ENCODE measurements around the gene FIGN. TPM values are rescaled to one million over a fixed set of nuclear protein-coding genes. Genes with fewer than 3 reads are reported as not detected.

The FIGN gene
- total and polyA plus RNA-seq, 2 donors (not counting 1 experiment from before 2014, with no cell fraction given), result not detected

GRCh38 chr2:163656622-163657280 is 79.1 kb downstream of the FIGN start:
- no peak overlapping the region for H3K4me3 ChIP-seq (ENCODE audit: control extremely low read depth in 1 of 5, extremely low read depth in 1 of 5, insufficient read depth in 1 of 5, low read depth in 2 of 5, low read length in 4 of 5)
- DNase-seq (no peak), ATAC-seq (ENCODE audit: low read depth) (no peak)
- ChIA-PET POLR2A (no interaction called here), CTCF (no interaction called here)
- no peaks in the 10 kb centered on the region for H3K4me1 ChIP-seq (ENCODE audit: control insufficient read depth in 2 of 2, insufficient read depth in 2 of 2, low read length in 2 of 2)
- H3K36me3 ChIP-seq (replicated peaks in 1 of 2; ENCODE audit: control extremely low read depth in 1 of 2, control insufficient read depth in 1 of 2, extremely low read depth in 1 of 2, insufficient read depth in 2 of 2, low read length in 1 of 2), result no peaks in the 10 kb centered on the region
- H3K9ac ChIP-seq (ENCODE audit: low read length), result no peak overlapping the region
- WGBS (ENCODE audit: insufficient coverage), result no CpG with 5 or more reads among the region's 2 CpGs
- H3K9me3 Mint-ChIP-seq (ENCODE audit: insufficient read depth), result no peaks in the 10 kb centered on the region
- intact Hi-C loops (cut with micrococcal nuclease), result no loop called here
- no peaks in the 10 kb centered on the region for H3K9me3 ChIP-seq (ENCODE audit: control extremely low read depth in 1 of 3, control insufficient read depth in 2 of 3, insufficient read depth in 1 of 3, low read length in 2 of 3)
- no peaks in the 10 kb centered on the region for H3K27me3 ChIP-seq (replicated peaks in 1 of 4; ENCODE audit: control extremely low read depth in 1 of 4, control insufficient read depth in 3 of 4, insufficient read depth in 4 of 4, low read length in 3 of 4)
- no peak overlapping the region for H2AFZ ChIP-seq (ENCODE audit: insufficient read depth, low read depth, low read length, poor library complexity, severe bottlenecking)
- H3K4me3 Mint-ChIP-seq, result no peak overlapping the region
- H3K27me3 Mint-ChIP-seq, result peaks cover 3% of the 10 kb centered on the region
- no peak for TF ChIP-seq EZH2 (IDR thresholded peaks at IDR 0.05; ENCODE audit: borderline replicate concordance, insufficient read depth, low read depth, low read length, poor library complexity, severe bottlenecking)
- no peak for TF ChIP-seq CTCF (IDR thresholded peaks at IDR 0.05)
- no peaks in the 10 kb centered on the region for H4K20me1 ChIP-seq (ENCODE audit: control insufficient read depth, insufficient read depth, low read length, poor library complexity, severe bottlenecking)
- H3K79me2 ChIP-seq (ENCODE audit: control insufficient read depth, insufficient read depth, low read length), result no peaks in the 10 kb centered on the region
- no peak overlapping the region for H3K27ac ChIP-seq (ENCODE audit: low read length in 2 of 2)
- no peak overlapping the region for H3K27ac Mint-ChIP-seq
- no peak overlapping the region for H3K4me2 ChIP-seq (replicated peaks; ENCODE audit: low read depth, low read length, poor library complexity, severe bottlenecking)
- H3K4me1 Mint-ChIP-seq, result no peaks in the 10 kb centered on the region

DNA sequence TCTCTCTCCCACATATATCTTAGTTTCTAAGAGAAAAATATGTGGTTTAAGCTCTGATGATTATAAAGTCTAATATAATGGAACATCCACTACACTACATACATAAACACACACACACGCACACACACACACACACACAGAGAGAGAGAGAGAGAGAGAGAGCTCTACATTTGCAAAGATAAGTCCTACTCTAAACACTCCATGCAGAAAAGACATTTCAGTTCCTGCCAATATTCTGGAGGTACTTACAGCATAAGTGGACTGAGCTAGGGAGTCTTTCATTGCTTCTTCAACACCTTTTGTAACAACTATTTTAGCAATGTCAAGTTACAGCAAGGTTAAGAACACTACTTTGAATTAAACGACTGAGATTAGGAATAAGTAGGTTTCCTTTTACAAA is 80.1 kb downstream of the FIGN start:
- ATAC-seq (ENCODE audit: low read depth), result no peak
- POLR2A ChIA-PET, result no interaction called here

More for the DNA sequence above, 80.1 kb downstream of the FIGN start:
- H3K27ac ChIP-seq (ENCODE audit: low read length in 2 of 2), result no peak overlapping the region
- intact Hi-C loops (cut with micrococcal nuclease), result no loop called here
- no peak overlapping the region for H3K4me3 Mint-ChIP-seq
- H3K4me1 ChIP-seq (ENCODE audit: control insufficient read depth in 2 of 2, insufficient read depth in 2 of 2, low read length in 2 of 2), result no peaks in the 10 kb centered on the region
- CTCF ChIA-PET, result no interaction called here
- no peak for TF ChIP-seq CTCF (IDR thresholded peaks at IDR 0.05)
- TF ChIP-seq EZH2 (IDR thresholded peaks at IDR 0.05; ENCODE audit: borderline replicate concordance, insufficient read depth, low read depth, low read length, poor library complexity, severe bottlenecking), result no peak
- no peaks in the 10 kb centered on the region for H3K9me3 ChIP-seq (ENCODE audit: control extremely low read depth in 1 of 3, control insufficient read depth in 2 of 3, insufficient read depth in 1 of 3, low read length in 2 of 3)
- no peak overlapping the region for H3K27ac Mint-ChIP-seq
- H3K9ac ChIP-seq (ENCODE audit: low read length), result no peak overlapping the region
- no peak overlapping the region for H3K4me3 ChIP-seq (ENCODE audit: control extremely low read depth in 1 of 5, extremely low read depth in 1 of 5, insufficient read depth in 1 of 5, low read depth in 2 of 5, low read length in 4 of 5)
- peaks cover 3% of the 10 kb centered on the region for H3K27me3 Mint-ChIP-seq
- no CpG with 5 or more reads among the region's 2 CpGs for WGBS (ENCODE audit: insufficient coverage)
- H3K4me2 ChIP-seq (replicated peaks; ENCODE audit: low read depth, low read length, poor library complexity, severe bottlenecking), result no peak overlapping the region
- H2AFZ ChIP-seq (ENCODE audit: insufficient read depth, low read depth, low read length, poor library complexity, severe bottlenecking), result no peak overlapping the region
- H3K9me3 Mint-ChIP-seq (ENCODE audit: insufficient read depth), result no peaks in the 10 kb centered on the region
- H3K27me3 ChIP-seq (replicated peaks in 1 of 4; ENCODE audit: control extremely low read depth in 1 of 4, control insufficient read depth in 3 of 4, insufficient read depth in 4 of 4, low read length in 3 of 4), result no peaks in the 10 kb centered on the region
- no peaks in the 10 kb centered on the region for H3K4me1 Mint-ChIP-seq
- no peaks in the 10 kb centered on the region for H3K79me2 ChIP-seq (ENCODE audit: control insufficient read depth, insufficient read depth, low read length)
- H3K36me3 ChIP-seq (replicated peaks in 1 of 2; ENCODE audit: control extremely low read depth in 1 of 2, control insufficient read depth in 1 of 2, extremely low read depth in 1 of 2, insufficient read depth in 2 of 2, low read length in 1 of 2), result no peaks in the 10 kb centered on the region
- H4K20me1 ChIP-seq (ENCODE audit: control insufficient read depth, insufficient read depth, low read length, poor library complexity, severe bottlenecking), result no peaks in the 10 kb centered on the region
- DNase-seq, result no peak
